Neural cell (in vitro differentiated cells): ENCODE results near the gene SNRPA1. TPM values are rescaled to one million over a fixed set of nuclear protein-coding genes. Genes with fewer than 3 reads are reported as not detected.

Experiments
- H2AFZ ChIP-seq: fragments of 200-600, 300-800 bp; sonication (generic), shearing (Covaris generic); 2 replicates; pipeline ENCODE4 v1.6.0; 2014; ENCODE audit warnings: low read depth, mild to moderate bottlenecking, antibody characterized with exemption, low read length, moderate library complexity
- H3F3A ChIP-seq: fragments of 200-600 bp; shearing (Covaris generic); 2 replicates; pipeline ENCODE4 v1.6.1; 2016; ENCODE audit warnings: mild to moderate bottlenecking, moderate library complexity, mixed read lengths, antibody characterized with exemption, low read length; ENCODE audit not compliant: insufficient read depth, poor library complexity, severe bottlenecking
- H3K27ac ChIP-seq: fragments of 200-600, 300-800 bp; sonication (generic), shearing (Covaris generic); 2 replicates; pipeline ENCODE4 v1.5.1; 2014; ENCODE audit warnings: mild to moderate bottlenecking, low read length, moderate library complexity
- H3K27me3 ChIP-seq: fragments of 300-800, 200-600 bp; sonication (generic), shearing (Covaris generic); 2 replicates; pipeline ENCODE4 v1.6.0; 2014; ENCODE audit warnings: mild to moderate bottlenecking, low read depth, low read length, moderate library complexity; ENCODE audit not compliant: insufficient read depth
- H3K36me3 ChIP-seq: fragments of 300-800, 200-600 bp; sonication (generic), shearing (Covaris generic); 2 replicates; pipeline ENCODE4 v1.5.1; 2014; ENCODE audit warnings: mild to moderate bottlenecking, antibody characterized with exemption, low read length, moderate library complexity; ENCODE audit not compliant: insufficient read depth
- H3K4me2 ChIP-seq: fragments of 300-800, 200-600 bp; sonication (generic), shearing (Covaris generic); 2 replicates; pipeline ENCODE4 v1.6.0; 2014; ENCODE audit warnings: mild to moderate bottlenecking, low read length
- H3K4me3 ChIP-seq: fragments of 300-800, 200-600 bp; sonication (generic), shearing (Covaris generic); 2 replicates; pipeline ENCODE4 v1.5.1; 2014; ENCODE audit warnings: mild to moderate bottlenecking, low read length, moderate library complexity
- H3K79me2 ChIP-seq: fragments of 200-600 bp; shearing (Covaris generic); replicated peaks from 2 replicates; pipeline ENCODE4 v1.6.0; 2014; ENCODE audit warnings: mild to moderate bottlenecking, low read length, moderate library complexity; ENCODE audit not compliant: insufficient read depth
- H3K9ac ChIP-seq: fragments of 300-800, 200-600 bp; sonication (generic), shearing (Covaris generic); 2 replicates; pipeline ENCODE4 v1.6.1; 2016; ENCODE audit warnings: mild to moderate bottlenecking, low read length, mixed read lengths
- H3K9me2 ChIP-seq: fragments of 200-600 bp; shearing (Covaris generic); 2 replicates; pipeline ENCODE4 v1.6.1; 2016; ENCODE audit warnings: mild to moderate bottlenecking, low read length, mixed read lengths; ENCODE audit not compliant: insufficient read depth
- H3K9me3 ChIP-seq: fragments of 200-600, 300-800 bp; sonication (generic), shearing (Covaris generic); 2 replicates; pipeline ENCODE4 v1.6.1; 2016; ENCODE audit warnings: mild to moderate bottlenecking, mixed run types, low read length, moderate library complexity, mixed read lengths
- H4K20me1 ChIP-seq: fragments of 200-600 bp; shearing (Covaris generic); 2 replicates; pipeline ENCODE4 v1.6.1; 2016; ENCODE audit warnings: mild to moderate bottlenecking, mixed run types; ENCODE audit not compliant: insufficient read depth
- CTCF ChIP-seq: fragments of 450-650 bp; IDR thresholded peaks from 2 replicates; pipeline ENCODE4 v1.5.1; 2014; ENCODE audit warnings: antibody characterized with exemption, mild to moderate bottlenecking, moderate library complexity; ENCODE audit not compliant: poor library complexity, severe bottlenecking
- EP300 ChIP-seq: fragments of 450-650 bp; conservative IDR thresholded peaks from 2 replicates; pipeline ENCODE4 v1.6.1; 2014; ENCODE audit warnings: antibody characterized with exemption, mild to moderate bottlenecking, moderate library complexity; ENCODE audit not compliant: poor library complexity, severe bottlenecking
- EZH2 ChIP-seq: fragments of 200-600, 300-800 bp; shearing (Covaris generic), sonication (generic); IDR thresholded peaks from 2 replicates; pipeline ENCODE4 v1.6.1; 2014; ENCODE audit warnings: antibody characterized with exemption, low read length, borderline replicate concordance, mild to moderate bottlenecking; ENCODE audit not compliant: insufficient read depth, poor library complexity, severe bottlenecking
- MXI1 ChIP-seq: fragments of 450-650 bp; conservative IDR thresholded peaks from 2 replicates; pipeline ENCODE4 v1.6.1; 2014; ENCODE audit warnings: antibody characterized with exemption, mild to moderate bottlenecking; ENCODE audit not compliant: poor library complexity, severe bottlenecking
- POLR2AphosphoS5 ChIP-seq: IDR thresholded peaks from 2 replicates; pipeline ENCODE4 v1.6.1; 2012
- RAD21 ChIP-seq: fragments of 450-650 bp; conservative IDR thresholded peaks from 2 replicates; pipeline ENCODE4 v1.6.1; 2014; ENCODE audit warnings: antibody characterized with exemption, mild to moderate bottlenecking, moderate library complexity
- REST ChIP-seq: IDR thresholded peaks from 2 replicates; pipeline ENCODE4 v1.6.1; 2012; ENCODE audit warnings: borderline replicate concordance
- SMC3 ChIP-seq: fragments of 450-650 bp; conservative IDR thresholded peaks from 2 replicates; pipeline ENCODE4 v1.6.1; 2014; ENCODE audit warnings: antibody characterized with exemption, mild to moderate bottlenecking, moderate library complexity; ENCODE audit not compliant: poor library complexity
- TAF1 ChIP-seq: IDR thresholded peaks from 2 replicates; pipeline ENCODE4 v1.6.1; 2012; ENCODE audit warnings: low read depth
- polyA plus RNA-seq: library from polyadenylated mRNA; depleted of rRNA; stranded (reverse); fragments of >200 nt; gene quantifications from 2 replicates; pipeline ENCODE4 v1.2.3, GENCODE V29; 2014

The SNRPA1 gene
- polyA plus RNA-seq, 1 donor from 2014 or later: 53.6 TPM

GRCh38 chr15:101325263-101326025 lies 30.4 kb upstream of the SNRPA1 start:
- Histone ChIP-seq H3F3A (no peaks in the 10 kb centered on the region), H3K36me3 (no peaks in the 10 kb centered on the region), H3K27me3 (no peaks in the 10 kb centered on the region), H3K27ac (no peak overlapping the region), H3K9me3 (no peaks in the 10 kb centered on the region), H3K9ac (no peak overlapping the region), H4K20me1 (no peaks in the 10 kb centered on the region), H3K4me3 (no peak overlapping the region), H3K4me2 (no peak overlapping the region), H3K79me2 (no peaks in the 10 kb centered on the region), H3K9me2 (no peaks in the 10 kb centered on the region), H2AFZ (no peak overlapping the region)
- TF ChIP-seq CTCF: no peak
- TF ChIP-seq MXI1: no peak
- no peak for TF ChIP-seq POLR2AphosphoS5
- TF ChIP-seq SMC3: no peak
- TF ChIP-seq REST: no peak
- no peak for TF ChIP-seq EP300
- TF ChIP-seq RAD21: no peak
- TF ChIP-seq TAF1: no peak
- TF ChIP-seq EZH2: no peak

GRCh38 chr15:101324524-101325177 lies 29.6 kb upstream of the SNRPA1 start:
- Histone ChIP-seq H3F3A (no peaks in the 10 kb centered on the region), H2AFZ (no peak overlapping the region), H3K27ac (no peak overlapping the region), H3K4me3 (no peak overlapping the region), H3K4me2 (no peak overlapping the region), H4K20me1 (no peaks in the 10 kb centered on the region), H3K79me2 (no peaks in the 10 kb centered on the region), H3K9me3 (no peaks in the 10 kb centered on the region), H3K27me3 (no peaks in the 10 kb centered on the region), H3K36me3 (no peaks in the 10 kb centered on the region), H3K9me2 (no peaks in the 10 kb centered on the region), H3K9ac (no peak overlapping the region)
- TF ChIP-seq EZH2 (no peak), CTCF (no peak), RAD21 (no peak), REST (no peak), EP300 (no peak), MXI1 (no peak), SMC3 (no peak), TAF1 (no peak), POLR2AphosphoS5 (no peak)
